Measurements from ENCODE around the gene IMMT.

DNA sequence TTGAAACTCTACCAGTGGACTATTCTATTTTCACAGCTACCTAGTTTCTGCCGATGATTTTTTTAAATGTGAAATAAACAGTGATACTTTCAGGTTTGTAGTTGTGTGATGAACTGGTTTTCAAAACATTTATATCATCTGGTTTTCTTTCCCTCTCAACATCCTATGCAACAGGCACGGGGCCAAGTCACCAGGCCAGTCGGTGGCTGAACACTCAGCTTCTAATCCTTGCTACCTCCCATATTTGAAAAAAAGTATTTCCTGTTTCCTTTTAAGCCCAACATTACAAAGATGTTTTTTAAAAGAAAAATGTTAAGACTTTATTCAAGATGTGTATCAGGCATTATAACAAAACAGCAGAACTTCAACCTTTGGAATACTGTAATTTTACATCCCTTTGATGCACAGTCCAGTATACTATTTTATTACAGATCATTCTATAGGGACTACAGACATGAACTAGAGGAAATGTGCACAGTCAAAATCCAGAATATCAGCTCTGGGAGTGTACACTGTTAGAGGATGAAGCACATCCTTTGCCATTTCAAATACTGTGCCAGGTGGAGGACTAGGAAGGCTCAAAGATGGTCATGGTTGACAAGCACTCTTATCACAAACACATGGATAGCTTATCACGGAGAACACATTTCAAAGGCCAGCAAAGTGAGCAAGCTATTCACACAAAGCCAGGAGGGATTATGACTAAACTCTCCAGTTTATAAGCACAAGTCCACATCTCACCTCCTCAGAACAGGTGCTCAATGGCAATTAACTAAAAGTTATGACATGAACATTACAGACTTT is 18.6 kb upstream of the IMMT start:
- TF ChIP-seq, protein P1, sequence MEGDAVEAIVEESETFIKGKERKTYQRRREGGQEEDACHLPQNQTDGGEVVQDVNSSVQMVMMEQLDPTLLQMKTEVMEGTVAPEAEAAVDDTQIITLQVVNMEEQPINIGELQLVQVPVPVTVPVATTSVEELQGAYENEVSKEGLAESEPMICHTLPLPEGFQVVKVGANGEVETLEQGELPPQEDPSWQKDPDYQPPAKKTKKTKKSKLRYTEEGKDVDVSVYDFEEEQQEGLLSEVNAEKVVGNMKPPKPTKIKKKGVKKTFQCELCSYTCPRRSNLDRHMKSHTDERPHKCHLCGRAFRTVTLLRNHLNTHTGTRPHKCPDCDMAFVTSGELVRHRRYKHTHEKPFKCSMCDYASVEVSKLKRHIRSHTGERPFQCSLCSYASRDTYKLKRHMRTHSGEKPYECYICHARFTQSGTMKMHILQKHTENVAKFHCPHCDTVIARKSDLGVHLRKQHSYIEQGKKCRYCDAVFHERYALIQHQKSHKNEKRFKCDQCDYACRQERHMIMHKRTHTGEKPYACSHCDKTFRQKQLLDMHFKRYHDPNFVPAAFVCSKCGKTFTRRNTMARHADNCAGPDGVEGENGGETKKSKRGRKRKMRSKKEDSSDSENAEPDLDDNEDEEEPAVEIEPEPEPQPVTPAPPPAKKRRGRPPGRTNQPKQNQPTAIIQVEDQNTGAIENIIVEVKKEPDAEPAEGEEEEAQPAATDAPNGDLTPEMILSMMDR (IDR thresholded peaks at IDR 0.05) = no peak
- no peak for TF ChIP-seq POLR2AphosphoS5 (IDR thresholded peaks at IDR 0.05)

Measured in upper lobe of left lung (tissue), 4 donors.